NT2/D1 (cell line): ENCODE measurements around the gene SYP.
"Not testable (repeated sequence)": the region's sequence is repeated elsewhere in the genome, so short reads cannot be mapped to it uniquely, and the experiment has no call there.

Experiments used
- DNase-seq: peaks from one replicate; pipeline ENCODE4 v3.0.0-alpha.2; 2011; ENCODE audit warnings: low read depth, low spot score
- H3K27me3 ChIP-seq: 2 replicates; pipeline ENCODE4 v1.6.0; 2011; ENCODE audit warnings: mild to moderate bottlenecking; ENCODE audit not compliant: insufficient read length, insufficient read depth
- H3K36me3 ChIP-seq: 2 replicates; pipeline ENCODE4 v1.6.1; 2011; ENCODE audit warnings: mild to moderate bottlenecking, low read length, mixed read lengths; ENCODE audit not compliant: insufficient read depth, insufficient read length
- H3K4me1 ChIP-seq: 2 replicates; pipeline ENCODE4 v1.5.1; 2011; ENCODE audit not compliant: insufficient read depth, insufficient read length
- H3K4me3 ChIP-seq: 2 replicates; pipeline ENCODE4 v1.5.1; 2011; ENCODE audit warnings: low read depth; ENCODE audit not compliant: insufficient read length
- H3K9ac ChIP-seq: 2 replicates; pipeline ENCODE4 v1.6.0; 2011; ENCODE audit warnings: low read depth; ENCODE audit not compliant: insufficient read length
- H3K9me3 ChIP-seq: 2 replicates; pipeline ENCODE4 v1.5.1; 2011; ENCODE audit warnings: mild to moderate bottlenecking, low read length; ENCODE audit not compliant: insufficient read depth
- SUZ12 ChIP-seq: IDR thresholded peaks from 2 replicates; pipeline ENCODE4 v1.6.1; 2011; ENCODE audit not compliant: insufficient read length, insufficient read depth; ENCODE audit errors: extremely low read depth
- YY1 ChIP-seq: IDR thresholded peaks from 2 replicates; pipeline ENCODE4 v1.6.1; 2011; ENCODE audit not compliant: insufficient read length, insufficient read depth
- ZNF274 ChIP-seq: IDR thresholded peaks from 2 replicates; pipeline ENCODE4 v1.6.1; 2011; ENCODE audit warnings: mild to moderate bottlenecking, low read depth, low read length

SYP gene

DNA sequence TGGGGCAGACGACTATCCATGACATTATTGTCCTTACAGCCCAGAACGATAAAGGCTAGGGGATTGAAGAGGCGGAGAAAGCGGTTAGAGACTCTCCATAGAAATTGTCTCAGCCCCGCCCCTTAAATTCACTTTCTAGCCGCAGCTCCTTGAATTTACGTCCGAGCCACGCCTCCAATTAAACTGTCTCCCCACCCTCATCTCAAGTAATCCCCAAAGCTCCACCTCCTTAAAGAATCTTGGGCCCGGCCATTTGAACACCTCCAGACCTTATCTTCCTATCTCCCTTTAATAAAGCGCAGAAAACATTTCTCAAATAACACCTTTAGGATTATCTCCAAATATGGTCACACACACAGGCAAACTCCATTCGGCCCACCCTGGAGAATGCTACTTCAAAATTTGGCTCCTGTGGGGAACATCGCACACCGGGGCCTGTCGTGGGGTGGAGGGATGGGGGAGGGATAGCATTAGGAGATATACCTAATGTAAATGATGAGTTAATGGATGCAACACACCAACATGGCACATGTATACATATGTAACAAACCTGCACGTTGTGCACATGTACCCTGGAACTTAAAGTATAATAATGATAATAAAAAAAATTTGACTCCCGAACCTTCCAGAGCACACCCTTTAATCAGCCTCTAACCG, 44.6 kb downstream of the SYP start:
- no peak for TF ChIP-seq ZNF274
- DNase-seq, result peak; percentile 67
- Histone ChIP-seq H3K4me1 (no peaks in the 10 kb centered on the region), H3K36me3 (no peaks in the 10 kb centered on the region), H3K27me3 (no peaks in the 10 kb centered on the region), H3K4me3 (peak overlapping the region; percentile 51), H3K9ac (peak overlapping the region; percentile 70), H3K9me3 (no peaks in the 10 kb centered on the region)

DNA sequence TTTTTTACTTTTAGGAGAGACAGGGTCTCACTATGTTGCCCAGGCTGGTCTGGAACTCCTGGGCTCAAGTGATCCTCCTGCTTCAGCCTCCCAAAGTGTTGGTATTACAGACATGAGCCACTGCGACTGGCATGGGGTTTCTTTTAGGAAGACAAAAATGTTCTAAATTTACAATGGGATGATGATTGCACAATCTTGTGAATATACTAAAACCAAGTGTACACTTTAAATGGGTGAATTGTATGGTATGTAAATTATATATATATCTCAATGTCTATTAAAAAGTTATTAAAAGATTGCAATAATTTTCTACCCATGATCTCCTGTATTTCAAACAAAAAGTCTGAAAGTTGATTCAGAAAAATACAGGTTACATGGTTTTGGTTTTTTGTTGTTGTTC, 46.5 kb downstream of the SYP start:
- Histone ChIP-seq H3K36me3 (no peaks in the 10 kb centered on the region), H3K4me3 (no peak overlapping the region), H3K9ac (no peak overlapping the region), H3K9me3 (no peaks in the 10 kb centered on the region), H3K4me1 (no peaks in the 10 kb centered on the region), H3K27me3 (no peaks in the 10 kb centered on the region)
- DNase-seq, result no peak
- TF ChIP-seq ZNF274, result no peak
- no peak for TF ChIP-seq YY1
- no peak for TF ChIP-seq SUZ12

DNA sequence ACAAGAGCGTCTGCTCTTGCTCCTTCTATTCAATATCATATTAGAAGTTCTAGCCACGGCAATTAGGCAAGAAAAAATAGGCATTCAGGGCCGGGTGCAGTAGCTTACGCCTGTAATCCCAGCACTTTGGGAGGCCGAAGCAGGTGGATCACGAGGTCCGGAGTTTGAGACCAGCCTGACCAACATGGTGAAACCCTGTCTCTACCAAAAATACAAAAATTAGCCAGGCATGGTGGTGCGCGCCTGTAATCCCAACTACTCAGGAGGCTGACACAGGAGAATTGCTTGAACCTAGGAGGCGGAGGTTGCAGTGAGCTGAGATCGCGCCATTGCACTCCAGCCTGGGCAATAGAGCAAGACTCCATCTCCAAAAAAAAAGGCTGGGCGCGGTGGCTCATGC, 50.7 kb downstream of the SYP start:
- DNase-seq, H3K9ac ChIP-seq, H3K4me1 ChIP-seq, H3K27me3 ChIP-seq, H3K9me3 ChIP-seq, H3K4me3 ChIP-seq, H3K36me3 ChIP-seq: not testable (repeated sequence)

DNA sequence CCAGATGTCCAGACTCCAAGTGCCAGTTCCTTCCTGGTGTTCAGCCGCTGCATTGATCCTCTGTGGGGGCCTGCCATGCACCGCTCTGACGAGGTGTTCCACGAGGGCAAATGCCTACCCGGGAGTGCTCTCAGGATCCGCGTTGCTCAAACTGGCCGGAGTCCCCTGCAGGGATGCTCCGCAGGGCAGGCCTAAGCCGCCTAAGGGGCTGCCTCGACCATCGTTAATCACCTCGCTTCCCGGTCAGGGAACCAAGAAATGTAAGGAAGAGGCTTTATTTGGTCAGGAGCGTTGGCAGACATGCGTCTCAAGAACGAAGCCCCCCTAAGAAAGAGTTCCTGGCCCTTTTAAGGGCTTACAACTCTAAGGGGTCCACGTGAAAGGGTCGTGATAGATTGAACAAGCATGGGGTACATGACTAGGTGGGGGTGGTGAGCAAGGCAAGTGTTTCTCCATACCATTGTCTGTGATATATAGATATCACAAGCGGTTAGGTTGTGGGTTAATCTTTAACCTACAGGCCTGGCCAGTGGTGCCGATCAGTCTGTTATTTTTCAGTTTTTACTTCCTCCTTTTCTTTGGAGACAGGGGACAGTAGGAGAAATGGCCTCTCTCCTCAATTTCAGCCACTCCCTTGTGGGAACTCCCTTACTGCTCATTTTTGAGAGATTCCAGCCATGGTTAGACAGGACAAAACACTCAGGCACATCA, 51.4 kb downstream of the SYP start:
- H3K27me3 ChIP-seq, result not testable (repeated sequence)

DNA sequence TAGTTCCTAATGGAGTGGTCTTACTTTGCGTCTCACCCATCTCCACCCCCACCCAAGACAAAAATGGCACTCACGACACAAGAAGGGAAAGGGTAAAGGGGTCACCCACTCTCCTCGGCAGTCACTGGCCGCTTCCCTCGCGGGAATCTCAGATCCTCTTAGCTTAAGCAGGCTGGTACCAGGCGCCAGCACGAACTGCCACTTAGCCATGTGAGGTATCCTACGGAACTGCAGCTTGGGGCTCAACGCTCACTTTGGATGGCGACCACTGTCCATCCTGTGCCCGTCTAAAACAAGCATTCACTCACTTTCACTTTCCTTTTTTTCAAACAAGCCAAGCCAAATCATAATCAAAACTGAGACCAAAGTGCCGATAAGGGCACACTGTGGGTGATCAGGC, 52.1 kb downstream of the SYP start:
- DNase-seq, result no peak
- no peaks in the 10 kb centered on the region for H3K27me3 ChIP-seq
- H3K9ac ChIP-seq, result no peak overlapping the region
- H3K4me3 ChIP-seq, result no peak overlapping the region
- TF ChIP-seq YY1 (no peak), ZNF274 (no peak), SUZ12 (no peak)
- H3K9me3 ChIP-seq, result no peaks in the 10 kb centered on the region
- no peaks in the 10 kb centered on the region for H3K36me3 ChIP-seq
- no peaks in the 10 kb centered on the region for H3K4me1 ChIP-seq

More for the DNA sequence above, 51.4 kb downstream of the SYP start:
- not testable (repeated sequence) for H3K4me3 ChIP-seq, H3K9me3 ChIP-seq, H3K4me1 ChIP-seq, H3K36me3 ChIP-seq, DNase-seq, H3K9ac ChIP-seq

DNA sequence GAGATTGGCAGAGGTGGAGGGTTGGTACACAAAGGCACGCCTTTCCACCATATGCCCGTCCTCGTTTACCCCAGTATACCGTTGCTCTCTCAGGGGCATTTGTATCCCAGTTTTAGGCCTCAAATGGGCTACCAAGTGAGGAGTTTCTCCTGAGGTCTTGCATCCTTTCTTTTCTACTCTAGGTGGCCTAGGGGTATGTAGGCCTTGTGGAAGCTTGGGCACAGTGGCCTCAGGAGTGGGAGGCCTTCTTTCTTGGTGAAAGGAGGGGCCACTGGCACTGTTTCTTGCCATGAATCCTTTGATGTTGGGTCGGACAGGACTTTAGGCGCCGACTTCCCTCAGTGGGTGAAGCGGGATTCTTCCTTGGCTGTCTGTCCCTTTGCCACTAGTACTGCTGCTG, 52.7 kb downstream of the SYP start:
- H3K9me3 ChIP-seq, result no peaks in the 10 kb centered on the region
- no peaks in the 10 kb centered on the region for H3K27me3 ChIP-seq
- TF ChIP-seq YY1 (no peak), ZNF274 (no peak), SUZ12 (no peak)
- H3K4me1 ChIP-seq, result no peaks in the 10 kb centered on the region
- H3K36me3 ChIP-seq, result no peaks in the 10 kb centered on the region
- DNase-seq, result no peak
- H3K4me3 ChIP-seq, result no peak overlapping the region
- H3K9ac ChIP-seq, result no peak overlapping the region

DNA sequence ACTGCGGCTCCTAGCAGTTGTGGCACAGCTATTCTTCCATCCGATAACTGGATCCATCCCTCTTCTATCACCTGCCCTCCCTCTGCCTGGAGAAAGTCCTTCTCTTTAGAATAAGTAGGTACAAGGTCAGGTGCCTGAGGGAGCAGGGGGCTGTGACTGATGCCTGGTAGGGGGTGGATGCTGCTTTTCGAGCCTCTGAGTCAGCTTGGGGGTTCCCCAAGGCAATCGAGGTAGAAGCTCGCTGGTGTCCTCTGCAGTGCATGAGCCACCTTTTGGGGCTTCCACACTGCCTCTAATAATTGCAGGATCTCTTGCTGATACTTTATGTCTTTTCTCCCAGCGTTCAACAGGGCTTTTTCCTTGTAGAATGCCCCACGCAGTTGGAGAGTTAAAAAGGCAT, 56.8 kb downstream of the SYP start:
- H3K9me3 ChIP-seq, result peaks cover 21% of the 10 kb centered on the region
- not testable (repeated sequence) for H3K4me1 ChIP-seq, H3K36me3 ChIP-seq, DNase-seq, H3K27me3 ChIP-seq, H3K4me3 ChIP-seq, H3K9ac ChIP-seq

DNA sequence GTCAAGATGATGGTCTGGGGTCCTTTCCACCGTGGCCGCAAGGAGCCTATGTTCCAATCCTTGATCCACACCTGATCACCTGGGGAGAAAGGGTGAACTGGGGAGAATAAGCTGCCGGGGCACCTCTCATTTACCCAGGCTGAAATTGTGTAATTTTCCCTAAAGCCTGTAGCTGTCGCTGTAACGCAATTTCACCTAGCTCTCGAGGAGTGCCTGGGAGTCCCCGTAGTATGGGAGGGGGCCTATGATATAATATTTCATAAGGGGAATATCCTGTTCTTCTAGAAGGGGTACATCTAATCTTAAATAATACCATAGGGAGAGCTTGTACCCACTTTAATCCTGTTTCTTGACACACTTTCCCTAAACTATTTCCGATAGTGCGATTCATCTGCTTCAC, 57.7 kb downstream of the SYP start:
- not testable (repeated sequence) for H3K9ac ChIP-seq, H3K4me3 ChIP-seq, H3K4me1 ChIP-seq, H3K27me3 ChIP-seq, DNase-seq, H3K36me3 ChIP-seq
- peaks cover 21% of the 10 kb centered on the region for H3K9me3 ChIP-seq
